ENCODE results near the gene PRR12.

Gene PRR12

GRCh38 chr19:49635530-49636232 is 44.7 kb downstream of the PRR12 start:
- ChIA-PET CTCF (no interaction called here), POLR2A (no interaction called here)
- TF ChIP-seq L3MBTL2 (conservative IDR thresholded peaks at IDR 0.05) (no peak), SUZ12 (IDR thresholded peaks at IDR 0.05) (no peak), CTBP1 (IDR thresholded peaks at IDR 0.05; ENCODE audit: borderline replicate concordance) (no peak), BHLHE40 (IDR thresholded peaks at IDR 0.05; ENCODE audit: borderline replicate concordance) (no peak), FOXK2 (IDR thresholded peaks at IDR 0.05) (no peak), NFRKB (IDR thresholded peaks at IDR 0.05) (no peak), ARNT (IDR thresholded peaks at IDR 0.05) (no peak), TARDBP (IDR thresholded peaks at IDR 0.05) (no peak), SP1 (IDR thresholded peaks at IDR 0.05) (no peak), ELF4 (IDR thresholded peaks at IDR 0.05) (no peak), ZNF384 (IDR thresholded peaks at IDR 0.05) (no peak), FOXA1 (IDR thresholded peaks at IDR 0.05) (no peak), LEF1 (IDR thresholded peaks at IDR 0.05; ENCODE audit: borderline replicate concordance) (no peak), HDGF (IDR thresholded peaks at IDR 0.05; ENCODE audit: borderline replicate concordance) (no peak)

DNA sequence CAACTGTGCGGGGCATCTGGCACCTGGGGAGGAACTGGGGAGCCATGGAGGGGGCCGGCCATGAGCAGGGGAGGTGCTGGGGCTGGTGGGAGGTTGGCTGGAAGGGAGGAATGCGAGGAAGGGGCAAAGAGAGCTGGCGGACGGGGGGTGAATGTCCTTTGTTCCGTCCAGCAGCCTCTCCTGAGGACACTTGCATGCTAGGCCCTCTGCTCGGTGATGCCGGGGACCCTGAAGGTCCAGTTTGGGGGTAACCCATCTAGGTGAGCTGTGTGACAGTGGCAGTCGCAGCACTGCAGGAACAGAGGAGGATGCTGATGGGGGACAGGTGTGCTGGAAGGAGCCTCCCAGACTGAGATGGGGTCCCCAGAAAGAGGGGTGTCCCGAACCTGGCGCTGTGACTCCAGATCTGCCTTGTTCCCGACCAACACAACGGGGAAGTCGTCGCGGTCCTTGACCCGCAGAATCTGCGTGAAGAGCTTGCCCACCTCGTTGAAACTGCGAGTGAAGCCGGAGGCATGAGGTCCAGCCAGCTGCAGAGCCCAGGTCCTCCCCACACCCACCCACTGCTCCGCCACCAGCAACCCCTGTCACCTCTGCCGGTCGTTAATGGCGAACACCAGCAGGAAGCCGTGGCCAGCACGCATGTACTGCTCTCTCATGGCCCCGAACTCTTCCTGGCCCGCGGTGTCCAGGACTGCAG is 45.4 kb downstream of the PRR12 start:
- TF ChIP-seq ARNT (IDR thresholded peaks at IDR 0.05): no peak
- no peak for TF ChIP-seq FOXK2 (IDR thresholded peaks at IDR 0.05)
- no peak for TF ChIP-seq L3MBTL2 (conservative IDR thresholded peaks at IDR 0.05)
- TF ChIP-seq TARDBP (IDR thresholded peaks at IDR 0.05): no peak
- no peak for TF ChIP-seq SUZ12 (IDR thresholded peaks at IDR 0.05)
- no peak for TF ChIP-seq FOXM1 (IDR thresholded peaks at IDR 0.05; ENCODE audit: borderline replicate concordance)
- no peak for TF ChIP-seq ELF4 (IDR thresholded peaks at IDR 0.05)
- no peak for TF ChIP-seq LEF1 (IDR thresholded peaks at IDR 0.05; ENCODE audit: borderline replicate concordance)
- TF ChIP-seq ZNF384 (IDR thresholded peaks at IDR 0.05): no peak
- DNase-seq (ENCODE audit: extremely low spot score): no peak
- ChIA-PET POLR2A (no interaction called here), CTCF (interaction anchor here (0.6 kb wide), 1 partner anchor 40 kb away, joined by 3 read pairs; no protein-coding TSS in a partner anchor)

More at GRCh38 chr19:49635530-49636232, 44.7 kb downstream of the PRR12 start:
- no peak for DNase-seq (ENCODE audit: extremely low spot score)

DNA sequence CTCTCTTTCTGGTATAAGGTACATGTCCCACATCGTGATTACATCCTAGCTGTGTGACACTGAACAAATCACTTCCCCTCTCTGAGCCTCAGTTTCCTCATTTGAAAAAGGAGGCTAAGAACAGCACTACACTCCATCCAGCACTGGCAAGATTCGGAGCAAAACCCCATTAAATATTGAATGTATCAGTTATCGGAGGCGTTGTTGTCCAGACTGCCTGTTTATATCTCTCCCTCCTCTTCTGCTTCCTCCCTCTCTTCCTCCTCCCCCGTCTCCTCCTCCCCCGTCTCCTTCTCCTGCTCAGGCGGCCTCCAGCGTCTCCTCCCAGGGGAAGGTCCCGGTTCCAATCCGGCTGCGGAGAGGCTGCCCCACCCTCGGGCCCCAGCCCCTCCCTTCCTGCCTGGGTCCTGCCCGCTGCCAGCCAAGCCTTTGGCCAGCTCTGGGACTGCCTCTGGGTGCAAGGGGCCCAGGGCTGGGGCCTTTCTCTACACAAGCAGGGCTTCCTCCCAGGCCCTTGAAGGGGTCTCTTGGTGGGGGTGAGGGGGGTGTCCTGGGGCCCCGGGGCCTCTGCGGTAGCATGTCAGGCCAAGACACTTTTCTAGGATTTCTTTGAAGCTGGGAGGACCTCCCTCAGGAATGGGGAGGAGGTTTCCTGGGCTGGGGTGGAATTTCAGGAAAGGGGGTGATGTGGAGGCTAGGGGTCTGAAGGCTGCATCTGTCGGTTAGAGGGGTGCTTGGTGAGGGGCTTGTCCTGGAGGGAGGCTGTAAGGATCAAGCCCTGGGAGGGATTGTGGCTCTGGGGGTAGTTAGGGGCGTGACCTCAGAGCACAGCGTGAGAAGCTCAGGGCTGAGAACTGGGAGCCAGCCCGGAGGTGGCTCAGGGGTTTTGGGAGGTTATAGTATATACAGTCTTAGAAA is 47.1 kb downstream of the PRR12 start:
- ChIA-PET POLR2A (interaction anchor here (1.5 kb wide), 1 partner anchor 39 kb away, joined by 4 read pairs; the partner anchor contains the start of gene PRMT1), CTCF (interaction anchor here (0.7 kb wide), 1 partner anchor 34 kb away, joined by 3 read pairs; no protein-coding TSS in a partner anchor)
- DNase-seq (ENCODE audit: extremely low spot score): no peak
- TF ChIP-seq CTBP1 (IDR thresholded peaks at IDR 0.05; ENCODE audit: borderline replicate concordance) (no peak), FOXA1 (IDR thresholded peaks at IDR 0.05) (no peak), BHLHE40 (IDR thresholded peaks at IDR 0.05; ENCODE audit: borderline replicate concordance) (no peak), ZNF384 (IDR thresholded peaks at IDR 0.05) (no peak), SUZ12 (IDR thresholded peaks at IDR 0.05) (no peak), HDGF (IDR thresholded peaks at IDR 0.05; ENCODE audit: borderline replicate concordance) (no peak)
- TF ChIP-seq, protein P1, sequence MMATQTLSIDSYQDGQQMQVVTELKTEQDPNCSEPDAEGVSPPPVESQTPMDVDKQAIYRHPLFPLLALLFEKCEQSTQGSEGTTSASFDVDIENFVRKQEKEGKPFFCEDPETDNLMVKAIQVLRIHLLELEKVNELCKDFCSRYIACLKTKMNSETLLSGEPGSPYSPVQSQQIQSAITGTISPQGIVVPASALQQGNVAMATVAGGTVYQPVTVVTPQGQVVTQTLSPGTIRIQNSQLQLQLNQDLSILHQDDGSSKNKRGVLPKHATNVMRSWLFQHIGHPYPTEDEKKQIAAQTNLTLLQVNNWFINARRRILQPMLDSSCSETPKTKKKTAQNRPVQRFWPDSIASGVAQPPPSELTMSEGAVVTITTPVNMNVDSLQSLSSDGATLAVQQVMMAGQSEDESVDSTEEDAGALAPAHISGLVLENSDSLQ (IDR thresholded peaks at IDR 0.05): no peak

DNA sequence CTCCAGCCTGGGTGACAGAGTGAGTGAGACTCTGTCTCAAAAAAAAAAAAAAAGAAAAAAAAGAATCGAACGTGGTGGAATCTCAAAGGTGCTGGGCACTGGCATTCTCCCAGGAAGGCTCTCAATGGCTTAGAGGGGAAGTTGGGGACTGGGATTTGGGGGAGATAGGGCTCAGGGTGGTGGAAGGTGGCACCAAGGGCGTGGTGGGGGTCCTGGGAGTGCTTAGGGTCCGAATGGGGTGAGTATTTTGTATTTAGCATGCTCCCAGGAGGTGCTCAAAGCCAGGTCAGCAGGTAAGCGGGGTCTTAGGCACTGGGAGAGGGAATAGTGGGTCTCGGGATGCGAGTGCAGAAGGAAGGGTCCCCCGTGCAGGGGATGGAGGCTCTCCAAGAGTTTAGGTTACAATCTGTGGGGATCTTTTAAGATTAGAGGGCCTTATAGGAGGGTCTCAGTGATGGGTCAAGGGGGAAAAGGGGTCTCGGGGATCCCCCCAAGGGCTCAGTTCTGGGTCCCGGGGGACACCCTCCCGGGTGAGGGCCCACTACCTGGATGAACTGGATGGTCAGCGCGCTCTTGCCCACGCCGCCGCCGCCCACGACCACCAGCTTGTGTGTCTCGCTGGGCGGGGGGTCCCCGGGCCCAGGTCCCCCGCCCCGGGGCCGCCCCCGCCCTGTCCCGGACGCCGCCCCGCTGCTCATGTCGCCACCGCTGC is 48.6 kb downstream of the PRR12 start:
- TF ChIP-seq LEF1 (IDR thresholded peaks at IDR 0.05; ENCODE audit: borderline replicate concordance) (no peak), ELF4 (IDR thresholded peaks at IDR 0.05) (no peak), FOXA1 (IDR thresholded peaks at IDR 0.05) (no peak), NFRKB (IDR thresholded peaks at IDR 0.05) (no peak), FOXM1 (IDR thresholded peaks at IDR 0.05; ENCODE audit: borderline replicate concordance) (no peak), SP1 (IDR thresholded peaks at IDR 0.05) (no peak), L3MBTL2 (conservative IDR thresholded peaks at IDR 0.05) (no peak), HDGF (IDR thresholded peaks at IDR 0.05; ENCODE audit: borderline replicate concordance) (no peak), SUZ12 (IDR thresholded peaks at IDR 0.05) (no peak), BHLHE40 (IDR thresholded peaks at IDR 0.05; ENCODE audit: borderline replicate concordance) (no peak), ARNT (IDR thresholded peaks at IDR 0.05) (no peak), TARDBP (IDR thresholded peaks at IDR 0.05) (no peak), CTBP1 (IDR thresholded peaks at IDR 0.05; ENCODE audit: borderline replicate concordance) (no peak)
- TF ChIP-seq, protein P1 (IDR thresholded peaks at IDR 0.05): no peak
- POLR2A ChIA-PET: interaction anchor here (0.8 to 3.1 kb wide), 19 partner anchors 10 to 226 kb away, joined by 3 to 61 read pairs (median 5); partner anchors contain the start of genes BCL2L12, IRF3, NOSIP and PRMT1
- no peak for DNase-seq (ENCODE audit: extremely low spot score)
- CTCF ChIA-PET: interaction anchor here (1.0 to 2.0 kb wide), 4 partner anchors 33 to 70 kb away, joined by 3 to 8 read pairs (median 6); partner anchors contain the start of gene PRMT1
